G401 (cell line): ENCODE data around the gene LSP1. TPM values are rescaled to one million over a fixed set of nuclear protein-coding genes. Genes with fewer than 3 reads are reported as not detected.
A peak's percentile ranks its signal among the peaks of the same experiment; 100 is the strongest.
"Not testable (repeated sequence)": the region's sequence is repeated elsewhere in the genome, so short reads cannot be mapped to it uniquely, and the experiment has no call there.

Experiments used
- DNase-seq: peaks from one replicate; pipeline ENCODE4 v3.0.0-alpha.2; 2015; ENCODE audit warnings: low spot score
- in situ Hi-C: cut with HindIII; loops from 2 replicates; pipeline ENCODE4 v1.10.0; 2016; ENCODE audit warnings: low sequenced_read_pairs, mixed read lengths
- total RNA-seq: library from RNA; depleted of rRNA; stranded (reverse); fragments of >200 nt; shearing (Covaris generic); gene quantifications from 2 replicates; pipeline ENCODE4 v1.2.3, GENCODE V29; 2014; rRNA removed

Gene LSP1, protein sequence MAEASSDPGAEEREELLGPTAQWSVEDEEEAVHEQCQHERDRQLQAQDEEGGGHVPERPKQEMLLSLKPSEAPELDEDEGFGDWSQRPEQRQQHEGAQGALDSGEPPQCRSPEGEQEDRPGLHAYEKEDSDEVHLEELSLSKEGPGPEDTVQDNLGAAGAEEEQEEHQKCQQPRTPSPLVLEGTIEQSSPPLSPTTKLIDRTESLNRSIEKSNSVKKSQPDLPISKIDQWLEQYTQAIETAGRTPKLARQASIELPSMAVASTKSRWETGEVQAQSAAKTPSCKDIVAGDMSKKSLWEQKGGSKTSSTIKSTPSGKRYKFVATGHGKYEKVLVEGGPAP
- total RNA-seq = 0.20 TPM in 1 of 2 replicates, not detected in the other

DNA sequence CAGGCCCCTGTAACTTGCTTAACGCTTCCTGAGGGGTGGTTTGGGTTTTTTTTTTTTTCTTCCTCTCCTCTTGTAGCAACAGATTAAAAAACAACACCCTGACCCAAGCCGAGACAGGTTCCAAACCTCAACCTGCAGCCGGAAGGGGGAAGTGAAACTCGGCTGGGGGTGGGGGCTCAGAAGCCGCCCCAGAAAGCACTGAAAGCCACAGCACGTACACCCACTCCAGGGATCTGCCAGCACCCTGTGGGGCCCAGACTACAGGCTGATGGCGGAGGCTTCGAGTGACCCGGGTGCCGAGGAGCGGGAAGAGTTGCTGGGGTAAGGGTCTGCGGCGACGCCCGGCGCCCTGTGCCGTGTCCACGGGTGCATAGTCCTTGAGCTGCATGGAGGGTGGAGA, at the start of gene LSP1:
Gene LSP1 (plus strand): TSS at position 208 of the 400 bp plus-strand sequence. CDS start 61 bp downstream, at position 269.
- no peak for DNase-seq
- in situ Hi-C loops = no loop called here

- in situ Hi-C loops = no loop called here
- no peak for DNase-seq
Measured at GRCh38 chr11:1803246-1803645, 49.6 kb upstream of the LSP1 start.

- DNase-seq, in situ Hi-C loops: not testable (repeated sequence)
Measured at GRCh38 chr11:1803835-1804519, 48.9 kb upstream of the LSP1 start.

DNA sequence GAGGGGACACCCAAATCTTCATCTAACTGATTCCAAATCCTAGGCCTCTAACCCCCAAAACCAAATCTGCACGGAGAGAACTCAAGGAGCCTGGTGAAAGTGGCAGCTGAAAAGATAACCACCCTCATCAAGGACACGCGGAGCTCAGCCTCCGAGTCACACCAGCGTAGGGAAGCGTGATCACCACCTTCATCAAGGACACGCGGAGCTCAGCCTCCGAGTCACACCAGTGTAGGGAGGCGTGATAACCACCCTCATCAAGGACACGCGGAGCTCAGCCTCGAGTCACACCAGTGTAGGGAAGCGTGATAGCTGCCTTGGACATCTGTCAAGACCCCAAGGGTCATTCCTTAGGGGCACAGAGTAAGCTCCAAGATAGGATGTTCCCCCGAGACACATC, 47.4 kb upstream of the LSP1 start:
- in situ Hi-C loops = no loop called here
- no peak for DNase-seq

DNA sequence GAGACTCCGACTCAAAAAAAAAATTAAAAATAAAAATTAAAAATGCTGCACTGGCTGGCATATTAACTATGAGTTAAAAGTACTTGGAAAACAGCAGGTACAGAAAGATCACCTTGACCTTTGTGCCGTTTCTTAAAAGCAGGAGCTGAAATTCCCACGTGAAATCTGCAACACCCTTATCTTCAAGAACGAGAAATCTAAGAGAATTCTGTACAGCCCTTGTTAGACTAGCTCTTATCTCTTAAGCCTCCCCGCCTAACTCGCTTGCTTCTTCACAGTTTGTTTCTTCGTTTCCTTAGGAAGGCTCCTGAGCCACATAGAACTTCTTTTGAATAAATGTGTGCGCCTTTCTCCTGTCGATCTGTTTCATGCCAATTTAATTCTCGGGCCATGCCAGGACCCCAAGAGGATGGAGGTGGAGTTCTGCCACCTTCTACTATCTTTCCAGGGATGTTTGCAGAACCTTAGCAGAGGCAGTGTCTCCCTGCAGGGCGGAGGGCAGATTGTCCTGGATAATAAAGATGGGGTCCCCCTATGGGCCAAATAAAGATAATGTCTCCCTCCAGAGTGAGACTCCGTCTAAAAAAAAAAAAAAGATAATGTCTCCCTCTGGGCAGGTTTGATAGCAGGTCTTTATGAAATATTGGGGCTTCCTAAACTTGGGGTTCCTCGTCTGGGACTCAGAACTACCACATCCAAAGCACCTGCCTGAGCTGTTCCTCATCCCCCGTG, 45.5 kb upstream of the LSP1 start:
- in situ Hi-C loops = no loop called here
- DNase-seq = peak; percentile 12

- in situ Hi-C loops = no loop called here
Measured at GRCh38 chr11:1810761-1811160, 42.1 kb upstream of the LSP1 start.

GRCh38 chr11:1812274-1812673, 40.6 kb upstream of the LSP1 start:
- in situ Hi-C loops = no loop called here
- no peak for DNase-seq

More at GRCh38 chr11:1810761-1811160, 42.1 kb upstream of the LSP1 start:
- no peak for DNase-seq

GRCh38 chr11:1812801-1813200, 40.1 kb upstream of the LSP1 start:
- in situ Hi-C loops = no loop called here
- DNase-seq = no peak

- in situ Hi-C loops, DNase-seq: not testable (repeated sequence)
Measured at GRCh38 chr11:1813356-1813755, 39.5 kb upstream of the LSP1 start.

- in situ Hi-C loops = no loop called here
- DNase-seq = no peak
Measured at GRCh38 chr11:1814691-1815090, 38.2 kb upstream of the LSP1 start.

- in situ Hi-C loops = no loop called here
Measured at GRCh38 chr11:1815311-1815710, 37.6 kb upstream of the LSP1 start.

GRCh38 chr11:1815751-1816150, 37.1 kb upstream of the LSP1 start:
- in situ Hi-C loops = no loop called here
- DNase-seq = no peak

More at GRCh38 chr11:1815311-1815710, 37.6 kb upstream of the LSP1 start:
- no peak for DNase-seq

GRCh38 chr11:1817000-1817399, 35.9 kb upstream of the LSP1 start:
- no peak for DNase-seq
- in situ Hi-C loops = no loop called here

DNA sequence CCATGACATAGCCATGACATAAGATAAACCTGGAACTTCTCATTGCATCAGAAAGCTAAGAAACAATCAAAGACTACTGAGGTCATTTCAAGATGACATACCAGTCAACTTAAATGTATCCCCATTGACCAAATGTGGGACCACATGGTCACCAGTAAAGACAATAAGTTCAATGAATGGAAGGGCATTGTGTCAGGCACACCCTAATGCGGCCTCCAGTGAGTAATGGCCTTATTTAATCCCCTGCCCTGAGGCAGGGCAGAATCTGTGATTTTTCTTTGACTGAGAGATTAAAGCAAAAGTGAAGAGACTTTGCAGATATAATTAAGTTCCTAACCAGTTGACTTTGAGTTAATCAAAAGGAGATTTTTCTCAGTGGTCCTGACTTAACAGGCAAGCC, 35.4 kb upstream of the LSP1 start:
- in situ Hi-C loops = no loop called here
- DNase-seq = no peak

DNA sequence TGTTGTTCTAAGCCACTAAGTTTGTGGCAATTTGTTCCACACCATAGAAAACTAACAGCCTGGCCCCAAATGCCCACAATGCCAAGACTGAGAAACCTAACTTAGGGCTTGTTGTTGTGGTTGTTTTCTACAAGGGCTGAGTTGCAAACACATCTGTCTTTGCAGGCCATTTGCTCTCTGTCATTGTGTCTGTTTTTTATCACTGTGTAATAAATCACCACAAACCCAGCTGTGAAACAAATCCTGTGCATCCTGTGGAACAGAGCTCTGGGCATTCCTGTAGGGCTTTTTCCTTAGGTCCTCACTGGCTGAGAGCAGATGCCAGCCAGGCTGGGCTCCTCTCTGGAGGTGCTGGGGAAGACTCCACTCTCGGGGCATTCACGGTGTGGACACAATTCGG, 33.8 kb upstream of the LSP1 start:
- DNase-seq = no peak
- in situ Hi-C loops = no loop called here

DNA sequence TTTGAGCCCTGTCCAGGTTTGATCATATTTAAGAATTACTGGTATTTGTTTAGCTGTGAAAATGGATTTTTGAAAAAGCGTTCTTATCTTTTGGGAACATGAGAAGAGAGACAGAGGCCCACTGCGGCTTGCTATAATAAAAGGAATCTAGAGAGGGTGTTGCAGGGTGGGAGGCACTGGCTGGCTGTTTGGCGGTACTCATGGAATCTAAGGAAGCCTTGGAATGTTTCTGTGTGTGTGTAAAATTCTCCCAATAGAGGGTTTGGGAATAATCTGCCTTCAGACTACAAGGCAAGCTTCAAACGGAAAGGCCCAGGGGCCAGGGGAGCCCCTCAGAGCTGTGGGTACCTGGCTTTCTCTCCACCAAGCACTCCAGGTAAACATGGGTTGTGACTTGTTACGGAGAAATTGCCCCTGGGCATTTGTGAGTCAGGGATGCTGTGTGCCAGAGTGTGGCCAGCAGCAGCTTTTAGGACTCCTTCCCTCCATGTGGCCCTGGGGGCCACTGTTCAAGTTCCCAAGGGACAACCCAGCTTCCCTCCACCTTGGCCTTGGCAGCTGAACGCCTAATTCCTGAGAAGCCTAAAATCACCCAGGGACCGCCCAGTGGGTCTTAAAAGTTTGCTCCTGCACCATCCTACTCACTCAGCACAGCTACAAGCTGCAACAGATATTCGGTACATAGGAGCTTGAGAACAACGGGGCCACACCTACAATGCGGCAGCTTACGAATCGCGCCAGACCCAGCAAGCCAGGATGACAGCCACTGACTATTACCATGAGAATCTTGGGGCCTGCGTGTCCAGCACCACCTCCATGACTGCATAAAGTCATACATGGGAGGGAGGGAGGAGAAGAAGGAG, 32.2 kb upstream of the LSP1 start:
- DNase-seq = no peak
- in situ Hi-C loops = no loop called here

DNA sequence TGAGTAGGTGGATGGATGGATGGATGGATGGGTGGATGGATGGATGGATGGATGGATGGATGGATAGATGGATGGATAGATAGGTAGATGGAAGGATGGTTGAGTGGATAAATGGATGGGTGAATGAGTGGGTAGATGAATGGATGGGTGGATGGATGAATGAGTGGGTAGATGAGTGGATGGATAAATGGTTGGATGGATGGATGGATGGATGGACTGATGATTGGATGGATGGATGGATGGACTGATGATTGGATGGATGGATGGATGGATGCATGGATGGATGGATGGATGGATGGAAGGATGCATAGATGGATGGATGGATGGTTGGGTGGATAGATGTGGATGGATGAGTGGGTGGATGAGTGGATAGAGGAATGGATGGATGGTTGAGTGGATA, 31.3 kb upstream of the LSP1 start:
- in situ Hi-C loops = no loop called here
- no peak for DNase-seq

DNA sequence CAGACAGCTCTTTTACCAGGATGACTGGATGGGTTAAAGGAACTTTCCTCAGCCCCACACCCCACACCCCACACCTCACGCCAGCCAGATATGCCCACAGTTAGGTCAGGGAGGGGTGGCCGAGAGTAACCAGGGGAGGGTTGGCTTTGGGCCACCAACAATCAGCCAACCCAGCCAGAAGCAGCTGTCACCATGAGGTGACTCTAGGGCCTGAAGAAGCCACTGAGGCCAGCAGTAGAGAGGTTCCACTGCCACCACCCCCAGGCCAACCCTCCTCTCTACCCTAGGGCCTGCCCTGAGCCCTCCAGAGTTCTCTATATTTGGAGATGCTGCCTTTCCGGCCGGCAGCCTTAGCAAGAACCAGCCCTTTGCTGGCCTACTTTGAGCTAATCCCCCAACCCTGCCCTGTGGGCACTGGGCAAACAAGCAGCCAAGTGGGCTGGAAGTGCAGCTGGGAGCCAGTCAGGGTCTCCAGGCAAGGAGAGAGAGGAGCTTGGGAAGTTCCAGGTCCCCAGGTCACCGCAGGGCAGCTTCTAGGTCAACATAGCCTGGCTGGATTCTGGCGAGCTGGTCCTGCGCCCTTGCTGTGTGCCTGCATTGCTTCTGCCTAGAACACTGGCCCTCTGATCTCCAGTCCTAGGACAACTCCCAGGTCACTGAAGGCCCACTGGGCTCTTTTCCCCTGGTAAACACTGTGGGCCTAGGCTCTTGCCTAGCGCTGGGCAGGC, 30.1 kb upstream of the LSP1 start:
- in situ Hi-C loops = no loop called here
- DNase-seq = no peak
